Stimulated activated CD4-positive, alpha-beta T cell treated with anti-CD3 and anti-CD28 coated beads, Interleukin-1b, Interleukin-23, amount 100 ng/mL, for 24 hours (primary cell): Measurements from ENCODE around the gene SZRD1.

Source experiments
- DNase-seq, 4 experiments: peaks; one replicate each; pipeline ENCODE4 v3.0.0-alpha.2; 2020; ENCODE audit warnings: low read depth in 4 of 4, low spot score in 1 of 4

The SZRD1 gene

GRCh38 chr1:16393570-16394521 is 26.8 kb downstream of the SZRD1 start:
- no peak for DNase-seq

GRCh38 chr1:16394977-16395376 is 27.9 kb downstream of the SZRD1 start:
- no peak for DNase-seq

GRCh38 chr1:16396591-16396990 is 29.5 kb downstream of the SZRD1 start:
- no peak for DNase-seq

- no peak for DNase-seq
Observed at GRCh38 chr1:16397120-16397519, 30.1 kb downstream of the SZRD1 start.

GRCh38 chr1:16398371-16398953 is 31.4 kb downstream of the SZRD1 start:
- no peak for DNase-seq

- no peak for DNase-seq
Observed at GRCh38 chr1:16402742-16403141, 35.7 kb downstream of the SZRD1 start.

- no peak for DNase-seq
Observed at GRCh38 chr1:16405441-16405840, 38.4 kb downstream of the SZRD1 start.

GRCh38 chr1:16406868-16407267 is 39.8 kb downstream of the SZRD1 start:
- no peak for DNase-seq

GRCh38 chr1:16409536-16410152 is 42.6 kb downstream of the SZRD1 start:
- no peak for DNase-seq

- no peak for DNase-seq
Observed at GRCh38 chr1:16410803-16411202, 43.8 kb downstream of the SZRD1 start.

GRCh38 chr1:16413191-16413590 is 46.1 kb downstream of the SZRD1 start:
- no peak for DNase-seq

- no peak for DNase-seq
Observed at GRCh38 chr1:16418823-16419425, 51.9 kb downstream of the SZRD1 start.

- peak in 3 of 4 experiments; percentile 3 to 56 (median 20) for DNase-seq
Observed at GRCh38 chr1:16420424-16421118, 53.5 kb downstream of the SZRD1 start.

- DNase-seq = no peak
Observed at GRCh38 chr1:16421201-16421600, 54.2 kb downstream of the SZRD1 start.

- no peak for DNase-seq
Observed at GRCh38 chr1:16422041-16422440, 55.0 kb downstream of the SZRD1 start.

GRCh38 chr1:16425125-16426025 is 58.3 kb downstream of the SZRD1 start:
- DNase-seq = no peak

GRCh38 chr1:16430606-16431005 is 63.6 kb downstream of the SZRD1 start:
- no peak for DNase-seq

GRCh38 chr1:16433030-16433429 is 66.0 kb downstream of the SZRD1 start:
- DNase-seq = no peak

- no peak for DNase-seq
Observed at GRCh38 chr1:16434007-16434406, 67.0 kb downstream of the SZRD1 start.

GRCh38 chr1:16434501-16434900 is 67.5 kb downstream of the SZRD1 start:
- DNase-seq = no peak
